ENCODE data around the gene FER.

Gene FER

GRCh38 chr5:108727651-108728565 lies 19.8 kb upstream of the FER start:
- H3K27me3 Mint-ChIP-seq (ENCODE audit: low read depth, poor library complexity), result peaks cover 6% of the 10 kb centered on the region
- H3K27ac Mint-ChIP-seq, result peak overlapping the region; percentile 87
- H3K9me3 Mint-ChIP-seq, result no peaks in the 10 kb centered on the region
- peaks cover 24% of the 10 kb centered on the region for H3K4me1 Mint-ChIP-seq
- peak; percentile 86 for DNase-seq
- H3K36me3 Mint-ChIP-seq (ENCODE audit: low read depth), result no peaks in the 10 kb centered on the region
- TF ChIP-seq, protein P1, sequence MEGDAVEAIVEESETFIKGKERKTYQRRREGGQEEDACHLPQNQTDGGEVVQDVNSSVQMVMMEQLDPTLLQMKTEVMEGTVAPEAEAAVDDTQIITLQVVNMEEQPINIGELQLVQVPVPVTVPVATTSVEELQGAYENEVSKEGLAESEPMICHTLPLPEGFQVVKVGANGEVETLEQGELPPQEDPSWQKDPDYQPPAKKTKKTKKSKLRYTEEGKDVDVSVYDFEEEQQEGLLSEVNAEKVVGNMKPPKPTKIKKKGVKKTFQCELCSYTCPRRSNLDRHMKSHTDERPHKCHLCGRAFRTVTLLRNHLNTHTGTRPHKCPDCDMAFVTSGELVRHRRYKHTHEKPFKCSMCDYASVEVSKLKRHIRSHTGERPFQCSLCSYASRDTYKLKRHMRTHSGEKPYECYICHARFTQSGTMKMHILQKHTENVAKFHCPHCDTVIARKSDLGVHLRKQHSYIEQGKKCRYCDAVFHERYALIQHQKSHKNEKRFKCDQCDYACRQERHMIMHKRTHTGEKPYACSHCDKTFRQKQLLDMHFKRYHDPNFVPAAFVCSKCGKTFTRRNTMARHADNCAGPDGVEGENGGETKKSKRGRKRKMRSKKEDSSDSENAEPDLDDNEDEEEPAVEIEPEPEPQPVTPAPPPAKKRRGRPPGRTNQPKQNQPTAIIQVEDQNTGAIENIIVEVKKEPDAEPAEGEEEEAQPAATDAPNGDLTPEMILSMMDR (IDR thresholded peaks at IDR 0.05), result no peak
- H3K4me3 Mint-ChIP-seq, result peak overlapping the region; percentile 92

GRCh38 chr5:108728566-108729241 lies 19.0 kb upstream of the FER start:
- peak overlapping the region; percentile 85 for H3K27ac Mint-ChIP-seq
- H3K4me1 Mint-ChIP-seq, result peaks cover 24% of the 10 kb centered on the region
- H3K27me3 Mint-ChIP-seq (ENCODE audit: low read depth, poor library complexity), result peaks cover 6% of the 10 kb centered on the region
- DNase-seq, result no peak
- TF ChIP-seq, protein P1 (IDR thresholded peaks at IDR 0.05), result no peak
- peak overlapping the region; percentile 92 for H3K4me3 Mint-ChIP-seq
- H3K9me3 Mint-ChIP-seq, result no peaks in the 10 kb centered on the region
- no peaks in the 10 kb centered on the region for H3K36me3 Mint-ChIP-seq (ENCODE audit: low read depth)

DNA sequence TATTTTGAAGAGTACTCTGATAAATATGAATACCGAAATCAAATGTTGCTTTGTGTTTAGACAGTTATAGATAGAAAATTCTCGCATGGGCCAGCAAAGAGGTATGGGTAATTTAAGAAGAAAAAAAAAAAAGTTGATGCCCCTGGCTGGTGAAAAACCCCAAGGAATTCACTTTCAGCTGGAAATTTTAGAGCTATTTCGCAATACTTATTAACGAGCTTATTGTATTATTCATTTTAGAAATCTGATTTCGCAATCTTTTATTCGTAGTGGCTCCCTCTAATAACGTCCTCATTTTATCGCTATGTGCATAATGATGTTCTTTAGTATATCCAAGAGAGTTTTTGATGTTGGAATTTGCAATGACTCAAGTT lies 18.5 kb upstream of the FER start:
- TF ChIP-seq, protein P1 (IDR thresholded peaks at IDR 0.05), result no peak
- Mint-ChIP-seq H3K27me3 (ENCODE audit: low read depth, poor library complexity) (peaks cover 6% of the 10 kb centered on the region), H3K4me1 (peaks cover 24% of the 10 kb centered on the region), H3K27ac (no peak overlapping the region), H3K9me3 (no peaks in the 10 kb centered on the region), H3K36me3 (ENCODE audit: low read depth) (no peaks in the 10 kb centered on the region), H3K4me3 (no peak overlapping the region)
- DNase-seq, result no peak

DNA sequence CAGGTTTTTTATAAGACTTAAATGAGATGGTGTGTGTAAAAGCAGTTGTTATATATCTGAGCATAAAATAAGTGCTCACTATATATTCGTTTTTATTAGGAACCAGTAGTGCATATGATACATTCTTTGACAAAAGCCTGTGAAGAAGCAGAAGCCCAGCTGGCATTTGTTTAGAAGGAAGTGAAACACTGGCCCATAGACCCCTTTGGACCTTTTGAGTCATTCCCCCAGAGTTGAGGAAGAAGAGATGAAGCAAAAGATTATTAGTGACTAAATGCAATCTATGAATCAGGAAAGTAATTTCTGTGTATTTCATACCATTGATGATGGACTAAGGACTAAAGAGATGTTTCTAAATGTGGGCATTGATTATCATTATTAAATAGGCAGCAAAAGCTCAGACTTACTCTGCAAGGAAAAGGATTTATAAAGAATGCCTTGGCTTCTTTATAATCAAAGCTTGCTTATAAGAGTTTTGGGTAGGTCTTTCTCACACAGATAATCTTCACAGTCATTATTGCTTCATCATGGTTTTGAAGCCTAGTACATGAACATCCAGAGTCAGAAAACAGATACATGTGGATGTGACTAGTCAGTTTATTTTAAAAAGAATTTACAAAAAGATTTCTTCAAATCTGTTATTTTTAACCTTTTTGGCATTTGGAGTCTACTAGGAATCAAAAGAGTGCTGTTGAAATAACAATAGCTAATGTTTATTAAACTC lies 16.9 kb upstream of the FER start:
- Mint-ChIP-seq H3K9me3 (no peaks in the 10 kb centered on the region), H3K4me1 (peaks cover 24% of the 10 kb centered on the region), H3K27me3 (ENCODE audit: low read depth, poor library complexity) (peaks cover 6% of the 10 kb centered on the region), H3K27ac (no peak overlapping the region), H3K4me3 (no peak overlapping the region), H3K36me3 (ENCODE audit: low read depth) (no peaks in the 10 kb centered on the region)
- no peak for DNase-seq
- TF ChIP-seq, protein P1 (IDR thresholded peaks at IDR 0.05), result no peak

GRCh38 chr5:108735790-108736189 lies 11.9 kb upstream of the FER start:
- H3K4me1 Mint-ChIP-seq, result no peaks in the 10 kb centered on the region
- no peak overlapping the region for H3K27ac Mint-ChIP-seq
- DNase-seq, result no peak
- H3K9me3 Mint-ChIP-seq, result no peaks in the 10 kb centered on the region
- no peaks in the 10 kb centered on the region for H3K27me3 Mint-ChIP-seq (ENCODE audit: low read depth, poor library complexity)
- H3K36me3 Mint-ChIP-seq (ENCODE audit: low read depth), result no peaks in the 10 kb centered on the region
- TF ChIP-seq, protein P1 (IDR thresholded peaks at IDR 0.05), result no peak
- H3K4me3 Mint-ChIP-seq, result no peak overlapping the region

Data from nephron progenitor cell (in vitro differentiated cells).